ENCODE results near the gene ZNF862.
"Not testable (repeated sequence)": the region's sequence is repeated elsewhere in the genome, so short reads cannot be mapped to it uniquely, and the experiment has no call there.

The ZNF862 gene

DNA sequence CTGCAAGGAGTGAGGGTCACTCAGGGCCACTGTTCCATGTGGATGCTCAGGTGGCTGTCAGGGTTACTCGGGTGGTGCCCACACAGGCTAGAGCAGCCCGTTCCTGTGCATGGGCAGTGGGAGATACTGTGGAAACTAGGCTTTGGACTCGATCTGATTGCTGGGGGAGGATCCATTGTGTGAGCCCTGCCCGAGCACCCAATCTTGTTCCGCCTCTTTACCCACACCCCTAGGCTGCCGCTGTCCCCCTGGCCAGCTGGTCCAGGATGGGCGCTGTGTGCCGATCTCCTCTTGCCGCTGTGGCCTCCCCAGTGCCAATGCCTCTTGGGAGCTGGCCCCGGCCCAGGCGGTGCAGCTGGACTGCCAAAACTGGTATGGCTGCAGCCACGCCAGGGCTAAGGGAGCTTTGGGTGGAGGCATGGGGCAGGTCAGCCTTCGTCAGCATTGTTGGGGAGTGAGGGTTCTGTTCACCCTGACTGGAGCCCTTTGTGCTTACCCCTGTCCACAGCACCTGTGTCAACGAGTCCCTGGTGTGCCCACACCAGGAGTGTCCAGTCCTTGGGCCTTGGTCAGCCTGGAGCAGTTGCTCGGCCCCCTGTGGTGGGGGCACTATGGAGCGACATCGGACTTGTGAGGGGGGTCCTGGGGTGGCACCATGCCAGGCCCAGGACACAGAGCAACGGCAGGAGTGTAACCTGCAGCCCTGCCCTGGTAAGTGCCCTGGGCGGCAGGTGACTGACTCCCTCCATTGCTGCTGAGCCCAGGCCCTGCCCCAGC lies 12.4 kb upstream of the ZNF862 start:
- TF ChIP-seq, protein P1, sequence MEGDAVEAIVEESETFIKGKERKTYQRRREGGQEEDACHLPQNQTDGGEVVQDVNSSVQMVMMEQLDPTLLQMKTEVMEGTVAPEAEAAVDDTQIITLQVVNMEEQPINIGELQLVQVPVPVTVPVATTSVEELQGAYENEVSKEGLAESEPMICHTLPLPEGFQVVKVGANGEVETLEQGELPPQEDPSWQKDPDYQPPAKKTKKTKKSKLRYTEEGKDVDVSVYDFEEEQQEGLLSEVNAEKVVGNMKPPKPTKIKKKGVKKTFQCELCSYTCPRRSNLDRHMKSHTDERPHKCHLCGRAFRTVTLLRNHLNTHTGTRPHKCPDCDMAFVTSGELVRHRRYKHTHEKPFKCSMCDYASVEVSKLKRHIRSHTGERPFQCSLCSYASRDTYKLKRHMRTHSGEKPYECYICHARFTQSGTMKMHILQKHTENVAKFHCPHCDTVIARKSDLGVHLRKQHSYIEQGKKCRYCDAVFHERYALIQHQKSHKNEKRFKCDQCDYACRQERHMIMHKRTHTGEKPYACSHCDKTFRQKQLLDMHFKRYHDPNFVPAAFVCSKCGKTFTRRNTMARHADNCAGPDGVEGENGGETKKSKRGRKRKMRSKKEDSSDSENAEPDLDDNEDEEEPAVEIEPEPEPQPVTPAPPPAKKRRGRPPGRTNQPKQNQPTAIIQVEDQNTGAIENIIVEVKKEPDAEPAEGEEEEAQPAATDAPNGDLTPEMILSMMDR (IDR thresholded peaks at IDR 0.05; ENCODE audit: extremely low read depth, missing control alignments): no peak
- no peak for DNase-seq (ENCODE audit: low spot score)

DNA sequence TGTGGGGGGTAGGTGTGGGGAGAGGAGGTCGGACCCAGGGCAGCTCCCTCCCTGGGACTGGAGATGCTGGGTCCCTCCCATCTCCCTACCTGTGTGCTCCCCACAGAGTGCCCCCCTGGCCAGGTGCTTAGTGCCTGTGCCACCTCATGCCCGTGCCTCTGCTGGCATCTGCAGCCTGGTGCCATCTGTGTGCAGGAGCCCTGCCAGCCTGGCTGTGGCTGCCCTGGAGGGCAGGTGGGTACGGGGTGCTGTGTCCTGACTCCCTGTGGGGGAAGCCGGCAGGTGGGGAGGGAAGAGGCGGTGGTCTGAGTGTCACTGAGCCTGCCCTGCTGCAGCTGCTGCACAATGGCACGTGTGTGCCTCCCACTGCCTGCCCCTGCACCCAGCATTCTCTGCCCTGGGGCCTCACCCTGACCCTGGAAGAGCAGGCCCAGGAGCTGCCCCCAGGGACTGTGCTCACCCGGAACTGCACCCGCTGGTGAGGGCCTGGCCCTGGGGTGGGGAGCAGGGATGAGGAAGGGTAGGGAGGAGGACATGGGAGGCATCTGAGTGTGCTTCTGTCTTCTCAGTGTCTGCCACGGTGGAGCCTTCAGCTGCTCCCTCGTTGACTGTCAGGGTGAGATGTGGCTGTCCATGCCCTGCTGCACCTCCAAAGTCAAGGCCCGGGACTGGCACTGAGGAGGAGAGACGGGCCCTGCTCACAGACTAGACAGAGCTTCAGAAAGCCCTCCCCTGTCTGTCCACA lies 11.7 kb upstream of the ZNF862 start:
- DNase-seq (ENCODE audit: low spot score): no peak
- TF ChIP-seq, protein P1 (IDR thresholded peaks at IDR 0.05; ENCODE audit: extremely low read depth, missing control alignments): no peak

DNA sequence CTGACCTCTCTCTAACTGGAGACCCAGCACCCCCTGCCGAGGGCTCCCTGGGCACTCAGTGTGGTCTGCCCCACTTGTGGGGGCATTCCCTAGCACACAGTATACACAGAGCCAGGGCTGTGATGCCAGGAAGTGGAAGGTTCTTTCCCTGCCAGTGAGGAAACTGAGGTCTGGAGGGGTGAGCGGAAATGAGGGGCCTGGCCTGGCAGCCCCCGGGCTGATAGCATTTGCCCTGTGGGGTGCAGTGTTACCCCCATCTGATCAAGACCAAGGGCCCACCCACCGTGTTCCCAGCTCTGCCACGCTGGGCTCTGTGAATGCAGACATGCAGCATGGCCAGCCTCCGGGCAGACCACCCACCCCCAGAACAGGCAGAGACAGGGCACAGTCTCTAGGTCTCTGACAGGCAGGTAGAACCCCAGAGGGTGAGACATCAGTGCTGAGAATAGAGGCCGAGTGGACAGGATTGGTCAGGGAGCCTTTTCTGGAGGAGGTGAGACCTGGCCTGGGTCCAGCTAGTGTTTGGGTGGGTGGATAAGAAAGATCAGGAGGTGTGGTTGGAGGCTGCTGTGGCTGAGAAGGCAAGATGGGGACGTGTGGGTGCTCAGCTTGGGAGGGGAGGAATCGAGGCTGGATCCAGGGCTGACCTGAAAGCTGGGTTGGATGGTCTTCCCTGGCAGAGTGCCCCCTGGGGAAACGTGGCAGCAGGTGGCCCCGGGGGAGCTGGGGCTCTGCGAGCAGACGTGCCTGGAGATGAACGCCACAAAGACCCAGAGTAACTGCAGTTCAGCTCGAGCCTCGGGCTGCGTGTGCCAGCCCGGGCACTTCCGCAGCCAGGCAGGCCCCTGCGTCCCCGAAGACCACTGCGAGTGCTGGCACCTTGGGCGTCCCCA lies 10.8 kb upstream of the ZNF862 start:
- TF ChIP-seq, protein P1 (IDR thresholded peaks at IDR 0.05; ENCODE audit: extremely low read depth, missing control alignments): no peak
- DNase-seq (ENCODE audit: low spot score): no peak

GRCh38 chr7:149828357-149829309 lies 9.5 kb upstream of the ZNF862 start:
- no peak for DNase-seq (ENCODE audit: low spot score)
- TF ChIP-seq, protein P1 (IDR thresholded peaks at IDR 0.05; ENCODE audit: extremely low read depth, missing control alignments): no peak

DNA sequence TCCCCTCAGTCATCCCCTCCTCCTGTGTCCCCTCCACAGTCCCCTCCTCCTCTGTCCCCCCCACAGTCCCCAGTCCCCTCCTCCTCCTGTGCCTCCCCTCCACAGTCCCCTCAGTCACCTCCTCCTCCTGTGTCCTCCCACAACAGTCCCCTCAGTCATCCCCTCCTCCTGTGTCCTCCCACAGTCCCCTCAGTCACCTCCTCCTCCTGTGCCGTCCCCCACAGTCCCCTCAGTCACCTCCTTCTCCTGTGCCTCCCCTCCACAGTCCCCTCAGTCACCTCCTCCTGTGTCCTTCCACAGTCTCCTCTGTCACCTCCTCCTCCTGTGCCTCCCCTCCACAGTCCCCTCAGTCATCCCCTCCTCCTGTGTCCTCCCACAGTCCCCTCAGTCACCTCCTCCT lies 7.6 kb upstream of the ZNF862 start:
- not testable (repeated sequence) for DNase-seq (ENCODE audit: low spot score)

DNA sequence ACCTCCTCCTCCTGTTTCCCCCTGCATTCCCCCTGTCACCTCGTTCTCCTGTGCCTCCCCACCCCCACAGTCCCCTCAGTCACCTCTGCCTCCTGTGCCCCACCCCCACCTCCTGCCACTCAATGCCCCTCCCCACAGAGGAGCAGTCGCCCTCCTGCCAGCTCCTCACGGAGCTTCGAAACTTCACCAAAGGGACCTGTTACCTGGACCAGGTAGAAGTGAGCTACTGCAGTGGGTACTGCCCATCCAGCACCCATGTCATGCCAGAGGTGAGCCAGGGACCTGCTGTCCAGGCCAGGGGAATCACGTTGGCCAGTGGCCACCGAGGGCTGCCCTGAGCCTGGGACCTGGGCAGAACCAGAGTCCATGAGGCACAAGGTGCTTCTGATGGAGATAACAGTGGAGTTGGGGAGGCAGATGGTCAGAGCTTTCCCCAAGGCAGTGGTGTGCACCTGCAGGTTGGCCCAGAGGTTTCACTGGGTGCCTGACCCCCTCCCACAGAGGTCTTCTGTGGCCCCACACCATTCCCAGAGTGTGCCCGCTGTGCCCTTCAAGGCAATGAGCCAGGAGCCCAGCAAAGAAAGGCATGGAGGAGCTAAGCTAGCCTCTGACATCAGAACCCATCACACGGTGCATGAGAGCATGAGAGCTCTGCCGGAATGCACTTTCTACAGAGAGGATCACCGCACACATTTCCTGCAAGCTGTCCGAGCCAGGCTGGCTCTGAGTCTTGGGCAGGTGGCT lies 7.0 kb upstream of the ZNF862 start:
- no peak for DNase-seq (ENCODE audit: low spot score)
- TF ChIP-seq, protein P1 (IDR thresholded peaks at IDR 0.05; ENCODE audit: extremely low read depth, missing control alignments): no peak

All from GM20000 (cell line).